Neuronal stem cell (in vitro differentiated cells): ENCODE measurements around the gene HMX1.

Source experiments
- DNase-seq: peaks from one replicate; pipeline ENCODE4 v3.0.0-alpha.2; 2013; ENCODE audit warnings: low spot score
- H2AFZ ChIP-seq: one replicate; pipeline ENCODE4 v1.6.1; 2013; ENCODE audit warnings: mild to moderate bottlenecking, low read length, inconsistent platforms
- H2AK5ac ChIP-seq: 2 replicates; pipeline ENCODE4 v1.6.1; 2013; ENCODE audit warnings: low read depth, mild to moderate bottlenecking, inconsistent platforms, low read length, moderate library complexity, mixed read lengths
- H2BK120ac ChIP-seq: 2 replicates; pipeline ENCODE4 v1.6.1; 2013; ENCODE audit warnings: low read depth, mild to moderate bottlenecking, inconsistent platforms, low read length, moderate library complexity, mixed read lengths
- H2BK12ac ChIP-seq: one replicate; pipeline ENCODE4 v1.6.1; 2013; ENCODE audit warnings: low read length, inconsistent platforms
- H2BK15ac ChIP-seq: 2 replicates; pipeline ENCODE4 v1.6.1; 2013; ENCODE audit warnings: mild to moderate bottlenecking, low read length, inconsistent platforms, mixed read lengths
- H2BK5ac ChIP-seq: one replicate; pipeline ENCODE4 v1.6.1; 2013; ENCODE audit warnings: inconsistent platforms, mild to moderate bottlenecking, low read length, moderate library complexity
- H3K14ac ChIP-seq: one replicate; pipeline ENCODE4 v1.6.1; 2013; ENCODE audit warnings: low read length, inconsistent platforms
- H3K18ac ChIP-seq: 2 replicates; pipeline ENCODE4 v1.6.1; 2013; ENCODE audit warnings: low read length, inconsistent platforms
- H3K23ac ChIP-seq: 2 replicates; pipeline ENCODE4 v1.6.1; 2013; ENCODE audit warnings: low read depth, mild to moderate bottlenecking, mixed read lengths, low read length, inconsistent platforms; ENCODE audit not compliant: poor library complexity
- H3K27ac ChIP-seq: replicated peaks from 3 replicates; pipeline ENCODE4 v1.5.1; 2013; ENCODE audit warnings: low read length, inconsistent platforms
- H3K27me3 ChIP-seq, 3 experiments: 2 replicates each; pipeline ENCODE4 v1.6.1; 2013; ENCODE audit warnings: low read length in 3 of 3, mild to moderate bottlenecking in 2 of 3, inconsistent platforms in 1 of 3, low read depth in 1 of 3, mixed read lengths in 1 of 3, moderate library complexity in 1 of 3; ENCODE audit not compliant: control insufficient read depth in 3 of 3, insufficient read depth in 3 of 3
- H3K36me3 ChIP-seq, 2 donors: replicated peaks in 1 of 2; 2 replicates each; pipeline ENCODE4 v1.6.1; 2013; ENCODE audit warnings: low read length in 2 of 2; ENCODE audit not compliant: control insufficient read depth in 2 of 2, insufficient read depth in 2 of 2
- H3K4ac ChIP-seq: 2 replicates; pipeline ENCODE4 v1.6.1; 2013; ENCODE audit warnings: inconsistent platforms, mild to moderate bottlenecking, low read length, moderate library complexity
- H3K4me1 ChIP-seq, 2 donors: 1 replicate in 1 of 2; 2 replicates in 1 of 2; pipeline ENCODE4 v1.6.1; 2013; ENCODE audit warnings: low read length in 2 of 2, low read depth in 1 of 2; ENCODE audit not compliant: control insufficient read depth in 2 of 2, insufficient read depth in 1 of 2
- H3K4me2 ChIP-seq: one replicate; pipeline ENCODE4 v1.6.1; 2013; ENCODE audit warnings: mild to moderate bottlenecking, low read length, inconsistent platforms; ENCODE audit not compliant: insufficient read depth, poor library complexity, severe bottlenecking
- H3K4me3 ChIP-seq, 2 donors: 2 replicates each; pipeline ENCODE4 v1.5.1; 2013; ENCODE audit warnings: low read length in 2 of 2, mild to moderate bottlenecking in 2 of 2, inconsistent platforms in 1 of 2, moderate library complexity in 1 of 2
- H3K79me1 ChIP-seq: one replicate; pipeline ENCODE4 v1.6.1; 2013; ENCODE audit warnings: low read depth, mild to moderate bottlenecking, inconsistent platforms, low read length, moderate library complexity
- H3K9ac ChIP-seq: one replicate; pipeline ENCODE4 v1.6.1; 2013; ENCODE audit warnings: mild to moderate bottlenecking, low read depth, low read length, inconsistent platforms; ENCODE audit not compliant: poor library complexity
- H3K9me3 ChIP-seq, 2 donors: replicated peaks in 1 of 2; 2 replicates each; pipeline versions ENCODE3 to v1.6.1; 2013; ENCODE audit warnings: low read length in 2 of 2, mild to moderate bottlenecking in 2 of 2, inconsistent platforms in 1 of 2, low read depth in 1 of 2, mixed read lengths in 1 of 2, moderate library complexity in 1 of 2; ENCODE audit not compliant: control insufficient read depth in 2 of 2, insufficient read depth in 1 of 2
- H4K8ac ChIP-seq: one replicate; pipeline ENCODE4 v1.6.1; 2013; ENCODE audit warnings: low read depth, mild to moderate bottlenecking, inconsistent platforms, low read length, moderate library complexity
- H4K91ac ChIP-seq: one replicate; pipeline ENCODE4 v1.6.1; 2013; ENCODE audit warnings: low read length, low read depth, mild to moderate bottlenecking, inconsistent platforms; ENCODE audit not compliant: poor library complexity
- WGBS, 2 donors: extraction: QIAGEN DNeasy Blood & Tissue Kit; methylation state at CpG; one replicate each; pipeline ENCODE4 v1.1.7; 2013; ENCODE audit warnings: missing lambda C conversion rate in 2 of 2, mixed read lengths in 1 of 2; ENCODE audit not compliant: insufficient read length in 2 of 2, insufficient replicate concordance in 1 of 2; ENCODE audit errors: extremely low coverage in 2 of 2; 5-methylcytosine and 5-hydroxymethylcytosine counted together

Gene HMX1

DNA sequence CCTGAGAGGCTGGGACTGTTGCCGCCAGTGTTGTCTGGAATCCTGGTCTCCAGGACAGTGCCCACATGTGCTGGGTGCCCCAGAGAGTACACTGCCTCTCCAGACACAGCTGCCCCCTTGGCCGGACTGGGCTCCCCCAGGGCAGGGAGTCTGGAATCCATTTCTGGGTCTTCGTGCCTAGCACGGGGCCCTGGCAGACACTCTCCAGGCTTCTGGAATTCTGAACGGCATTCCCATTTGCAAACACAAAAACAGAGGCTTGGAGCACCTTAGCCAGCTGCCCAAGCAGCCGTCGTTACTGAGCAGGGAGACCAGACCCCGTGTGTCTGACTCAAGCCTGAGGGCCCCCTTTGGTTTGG is 20.8 kb downstream of the HMX1 start:
- no peak overlapping the region for H4K8ac ChIP-seq
- no CpG with 5 or more reads among the region's 8 CpGs for WGBS, 2 donors
- H2BK15ac ChIP-seq, result no peak overlapping the region
- no peak overlapping the region for H3K27ac ChIP-seq
- no peak overlapping the region for H3K4ac ChIP-seq
- no peak overlapping the region for H2BK120ac ChIP-seq
- H3K23ac ChIP-seq, result no peak overlapping the region
- H3K36me3 ChIP-seq, result no peaks in the 10 kb centered on the region
- H3K4me2 ChIP-seq, result no peak overlapping the region
- H3K79me1 ChIP-seq, result no peaks in the 10 kb centered on the region
- no peak overlapping the region for H2BK12ac ChIP-seq
- H3K14ac ChIP-seq, result no peak overlapping the region
- no peak overlapping the region for H2BK5ac ChIP-seq
- H2AK5ac ChIP-seq, result peak overlapping the region; percentile 66
- no peak overlapping the region for H3K4me3 ChIP-seq
- no peak overlapping the region for H3K9ac ChIP-seq
- H2AFZ ChIP-seq, result no peak overlapping the region
- DNase-seq, result no peak
- no peak overlapping the region for H3K18ac ChIP-seq
- H3K4me1 ChIP-seq, result peaks cover 0 to 4% of the 10 kb centered on the region in 2 donors
- no peaks in the 10 kb centered on the region for H3K9me3 ChIP-seq
- peaks cover 2 to 37% (median 20%) of the 10 kb centered on the region in 3 experiments for H3K27me3 ChIP-seq
- H4K91ac ChIP-seq, result no peak overlapping the region

DNA sequence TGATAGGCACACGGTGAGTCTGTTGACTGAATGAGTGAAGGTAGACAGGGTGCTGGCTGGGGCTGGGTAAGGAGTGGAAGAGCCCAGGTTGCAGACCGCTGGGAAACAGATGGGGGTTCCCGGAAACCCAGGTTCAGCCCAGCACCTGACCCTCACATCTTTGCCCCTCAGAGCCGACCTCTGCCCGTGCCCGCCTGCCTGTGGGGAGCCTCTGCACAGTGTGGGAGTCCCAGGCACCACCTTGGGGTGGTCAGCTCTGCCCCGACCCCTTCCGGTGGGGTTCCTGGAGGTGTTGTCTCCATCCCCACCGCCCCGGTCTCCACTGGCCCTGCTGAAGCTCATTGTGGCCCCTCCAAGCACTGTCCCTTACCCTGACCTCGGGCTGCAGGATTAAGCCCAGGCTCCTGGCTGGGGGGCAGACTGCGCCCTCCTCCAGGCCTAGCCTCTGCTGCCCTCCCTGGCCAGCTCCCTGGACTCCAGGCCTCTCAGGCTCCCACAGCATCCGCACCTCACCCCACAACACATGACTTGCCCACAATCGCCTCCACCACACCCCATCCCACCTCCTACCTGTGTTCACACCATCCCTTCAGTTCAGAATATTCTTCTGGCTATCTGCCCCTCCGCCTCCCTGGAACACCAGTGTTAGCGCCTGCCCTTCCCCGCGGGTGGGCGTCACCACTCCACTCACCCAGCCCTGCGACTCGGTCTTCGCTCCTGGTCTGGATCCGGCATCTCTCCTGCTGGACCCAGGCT is 21.4 kb downstream of the HMX1 start:
- H3K36me3 ChIP-seq, result no peaks in the 10 kb centered on the region
- H2BK120ac ChIP-seq, result no peak overlapping the region
- peak overlapping the region; percentile 66 for H2AK5ac ChIP-seq
- DNase-seq, result no peak
- no peak overlapping the region for H2BK12ac ChIP-seq
- no peak overlapping the region for H3K9ac ChIP-seq
- H3K4me2 ChIP-seq, result no peak overlapping the region
- no peak overlapping the region for H2AFZ ChIP-seq
- H2BK5ac ChIP-seq, result no peak overlapping the region
- H3K14ac ChIP-seq, result no peak overlapping the region
- no peak overlapping the region for H3K18ac ChIP-seq
- H2BK15ac ChIP-seq, result no peak overlapping the region
- no peak overlapping the region for H3K4ac ChIP-seq
- H3K27ac ChIP-seq, result no peak overlapping the region
- peak overlapping the region; percentile 19 for H4K91ac ChIP-seq
- peak overlapping the region; percentile 8 for H3K23ac ChIP-seq
- peaks cover 0 to 3% of the 10 kb centered on the region in 2 donors for H3K4me1 ChIP-seq
- H4K8ac ChIP-seq, result no peak overlapping the region
- WGBS, 2 donors, result no CpG with 5 or more reads among the region's 23 CpGs
- no peak overlapping the region for H3K4me3 ChIP-seq
- peaks cover 2 to 31% (median 14%) of the 10 kb centered on the region in 3 experiments for H3K27me3 ChIP-seq
- H3K79me1 ChIP-seq, result no peaks in the 10 kb centered on the region
- no peaks in the 10 kb centered on the region for H3K9me3 ChIP-seq

DNA sequence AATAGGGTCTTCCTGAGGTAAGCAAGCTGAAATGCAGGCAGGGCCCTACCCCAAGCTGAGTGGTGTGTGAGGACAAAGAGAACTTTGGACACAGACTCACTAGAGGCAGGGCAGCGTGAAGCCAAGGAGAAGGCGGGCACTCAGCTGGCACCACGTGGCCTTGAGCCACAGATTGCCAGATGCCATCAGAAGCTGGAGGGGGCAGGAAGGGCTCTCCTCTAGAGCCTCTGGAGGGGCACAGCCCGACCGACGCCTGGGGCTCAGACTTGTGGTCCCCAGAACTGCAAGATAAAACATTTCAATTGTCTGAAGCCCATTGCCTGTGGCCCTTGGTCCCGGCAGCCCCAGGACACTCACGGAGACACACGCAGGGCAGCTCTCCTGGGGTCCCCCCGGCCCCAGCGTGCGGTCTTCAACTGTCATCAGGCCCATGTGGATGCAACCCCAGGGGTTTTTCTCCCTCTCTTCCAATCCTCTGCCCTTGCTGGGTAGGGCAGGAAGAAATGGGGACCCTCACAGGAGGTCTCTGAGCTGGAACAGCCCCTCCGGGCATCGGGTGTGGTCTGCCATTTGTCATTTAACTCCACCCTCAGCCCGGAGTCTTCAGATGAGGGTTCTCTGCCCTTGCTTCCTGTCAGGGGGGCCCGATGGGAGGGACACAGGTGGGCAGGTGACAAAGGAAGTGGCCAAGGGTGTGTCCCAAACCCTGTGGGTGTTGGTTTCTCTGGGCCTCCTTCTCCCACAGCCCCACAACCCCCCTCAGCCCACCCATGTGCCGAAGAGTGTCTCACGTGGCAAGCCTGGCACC is 22.2 kb downstream of the HMX1 start:
- no peak for DNase-seq

More for the DNA sequence above, 22.2 kb downstream of the HMX1 start:
- Histone ChIP-seq H2AK5ac (peak overlapping the region; percentile 70), H2BK5ac (no peak overlapping the region), H3K18ac (peak overlapping the region; percentile 44), H4K8ac (no peak overlapping the region), H4K91ac (no peak overlapping the region), H2BK15ac (peak overlapping the region; percentile 34), H2BK120ac (peak overlapping the region; percentile 27), H2BK12ac (no peak overlapping the region), H3K14ac (peak overlapping the region; percentile 73), H3K9ac (no peak overlapping the region), H3K36me3 (no peaks in the 10 kb centered on the region), H3K4me1 (peaks cover 0 to 1% of the 10 kb centered on the region in 2 donors), H3K23ac (peak overlapping the region; percentile 28), H3K9me3 (no peaks in the 10 kb centered on the region), H3K27ac (no peak overlapping the region), H2AFZ (no peak overlapping the region), H3K4me3 (no peak overlapping the region), H3K79me1 (no peaks in the 10 kb centered on the region), H3K27me3 (peaks cover 2 to 23% (median 7%) of the 10 kb centered on the region in 3 experiments), H3K4me2 (no peak overlapping the region), H3K4ac (no peak overlapping the region)
- WGBS, 2 donors, result no CpG with 5 or more reads among the region's 18 CpGs
